T-helper 2 cell (primary cell): Measurements from ENCODE around the gene LHX8.
"Not testable (repeated sequence)": the region's sequence is repeated elsewhere in the genome, so short reads cannot be mapped to it uniquely, and the experiment has no call there.

Source experiments
- DNase-seq, 5 experiments: peaks; one replicate each; pipeline versions ENCODE4 v3.0.0 to v3.0.0-alpha.2; 2012 to 2022

LHX8 gene

DNA sequence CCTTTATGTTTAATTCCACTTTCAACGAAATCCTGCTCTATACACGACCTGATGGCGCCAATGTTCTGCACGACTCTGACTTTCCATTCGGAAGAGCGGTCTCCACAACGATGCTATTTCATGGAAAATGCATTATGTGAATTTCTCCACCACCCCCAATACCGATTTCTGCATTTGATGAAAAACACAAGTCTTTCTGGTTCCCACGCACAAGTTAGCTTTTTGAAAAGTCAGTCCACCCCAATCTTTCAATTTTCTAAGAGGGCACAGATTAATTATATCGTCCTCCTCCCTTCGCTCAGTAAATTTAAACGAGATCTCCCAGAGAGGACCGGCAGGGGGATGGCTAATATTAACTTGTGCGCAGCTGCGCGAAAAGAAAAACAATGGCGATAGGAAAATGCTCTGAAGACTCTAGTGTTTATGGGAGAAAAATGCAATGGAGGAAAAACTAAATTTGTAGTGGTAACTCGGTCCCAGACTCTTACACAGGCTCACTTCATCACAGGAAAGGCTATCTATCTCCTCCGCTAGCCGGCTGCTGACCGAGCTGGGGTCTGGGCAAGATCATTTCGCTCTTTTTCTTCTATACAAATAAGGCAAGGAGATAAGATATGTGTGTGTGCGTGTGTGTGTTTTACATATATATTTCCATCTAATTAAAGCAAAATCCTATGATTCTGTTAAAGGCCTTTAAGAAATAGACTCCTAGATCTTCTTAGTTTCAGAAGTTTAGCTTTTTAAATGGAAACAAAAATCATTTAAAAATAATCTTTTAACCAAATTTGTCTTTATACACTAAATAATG lies 1.2 kb upstream of the LHX8 start:
- DNase-seq, result no peak

- peak in 1 of 5 experiments; percentile 34 for DNase-seq
Observed at GRCh38 chr1:75134647-75135572, 722 bp downstream of the LHX8 start.

DNA sequence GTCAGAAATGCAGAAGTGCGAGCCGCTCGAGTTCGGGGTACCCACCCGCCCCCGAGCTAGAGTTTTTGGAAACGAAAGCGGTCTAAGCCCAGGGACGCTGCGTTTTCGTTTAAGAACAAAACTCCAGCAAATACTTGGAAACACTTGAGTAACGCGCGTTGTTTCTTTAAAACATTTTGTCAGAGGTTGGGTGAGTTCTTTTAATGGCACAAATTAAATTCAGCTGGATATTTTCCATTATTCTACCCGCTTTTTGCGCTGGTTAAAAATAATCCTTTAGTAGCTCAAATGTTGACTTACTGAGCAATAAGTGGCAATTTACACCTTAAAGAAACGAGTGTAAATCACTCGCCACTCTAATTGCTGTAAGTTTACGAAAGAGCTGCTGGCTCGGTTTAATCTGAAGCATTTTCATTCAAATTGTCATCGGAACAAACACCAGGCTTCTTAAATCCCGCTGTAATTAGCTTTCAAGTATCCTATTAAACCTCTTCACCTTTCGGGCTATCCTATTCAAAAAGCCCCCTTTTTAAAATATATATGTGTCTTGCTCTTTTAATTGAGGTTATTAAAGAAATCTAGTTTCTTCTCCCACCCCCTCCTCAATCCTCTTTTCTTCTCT lies 1.5 kb downstream of the LHX8 start:
- no peak for DNase-seq

- no peak for DNase-seq
Observed at GRCh38 chr1:75136195-75136815, 2.1 kb downstream of the LHX8 start.

DNA sequence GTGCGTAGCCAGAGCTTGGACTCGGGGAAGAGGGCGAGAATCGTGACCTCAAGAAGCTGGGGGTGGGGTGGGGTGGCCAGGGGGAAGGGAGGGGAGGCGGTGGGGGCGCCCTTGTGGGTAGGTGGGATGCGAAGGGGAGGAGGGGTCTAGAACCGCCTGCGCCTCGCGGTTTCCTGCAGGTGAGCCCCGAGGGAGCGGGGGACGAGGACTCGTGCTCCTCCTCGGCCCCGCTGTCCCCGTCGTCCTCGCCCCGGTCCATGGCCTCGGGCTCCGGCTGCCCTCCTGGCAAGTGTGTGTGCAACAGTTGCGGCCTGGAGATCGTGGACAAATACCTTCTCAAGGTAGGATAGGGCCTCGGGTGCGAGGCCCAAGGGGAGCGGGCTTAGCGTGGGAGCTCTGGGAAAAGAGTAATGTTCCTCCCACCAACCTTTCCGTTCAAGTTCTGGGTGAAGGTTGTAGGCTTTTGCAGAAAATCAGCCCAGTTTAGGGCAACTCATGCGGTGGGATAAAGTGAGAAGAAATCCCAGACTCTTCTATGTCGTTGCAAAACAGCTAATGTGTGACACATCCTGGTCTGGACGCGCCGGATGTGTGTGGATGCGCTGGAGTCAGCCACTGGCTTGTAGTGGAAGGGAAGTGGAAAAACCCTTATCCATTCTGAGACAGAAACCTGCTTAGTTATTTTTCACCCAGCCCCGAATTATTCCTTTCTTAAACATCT lies 2.9 kb downstream of the LHX8 start:
- DNase-seq, result no peak

DNA sequence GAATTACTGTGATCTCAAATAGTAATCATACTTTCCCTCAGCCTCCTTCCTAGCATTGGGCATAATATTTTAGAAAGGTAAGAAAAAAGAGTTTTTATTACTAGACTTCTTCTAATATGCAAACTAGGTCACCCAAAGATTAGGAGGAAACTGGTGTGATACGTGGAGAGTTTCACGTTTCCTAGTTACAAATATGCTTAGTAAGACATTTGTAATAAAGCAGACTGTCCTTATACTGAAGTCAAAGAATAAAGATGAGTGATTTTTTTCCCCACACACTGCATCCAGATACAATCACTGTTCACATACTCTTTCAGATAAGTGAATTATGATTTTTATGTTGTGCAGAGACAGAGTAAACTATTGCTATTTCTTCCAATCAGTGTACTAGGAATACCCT lies 17.9 kb downstream of the LHX8 start:
- DNase-seq, result no peak

DNA sequence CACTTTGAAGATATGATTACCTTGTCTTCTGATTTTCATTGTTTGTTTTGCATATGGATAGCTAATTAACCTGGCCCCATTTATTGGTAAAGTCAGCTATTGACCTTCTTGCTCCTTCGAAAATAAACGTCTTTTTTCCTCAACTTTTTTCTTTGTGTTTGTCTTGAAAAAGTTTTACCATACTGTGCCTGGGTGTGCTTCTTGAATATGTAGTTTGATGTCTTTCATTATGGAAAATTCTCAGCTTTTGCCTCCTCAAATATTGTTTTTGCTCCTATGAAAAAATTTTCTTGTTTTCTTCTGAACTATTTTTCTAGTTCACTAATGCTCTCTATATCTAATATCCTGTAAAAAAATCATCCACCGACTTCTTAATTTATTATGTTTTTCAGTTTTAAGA lies 25.0 kb downstream of the LHX8 start:
- DNase-seq, result no peak

DNA sequence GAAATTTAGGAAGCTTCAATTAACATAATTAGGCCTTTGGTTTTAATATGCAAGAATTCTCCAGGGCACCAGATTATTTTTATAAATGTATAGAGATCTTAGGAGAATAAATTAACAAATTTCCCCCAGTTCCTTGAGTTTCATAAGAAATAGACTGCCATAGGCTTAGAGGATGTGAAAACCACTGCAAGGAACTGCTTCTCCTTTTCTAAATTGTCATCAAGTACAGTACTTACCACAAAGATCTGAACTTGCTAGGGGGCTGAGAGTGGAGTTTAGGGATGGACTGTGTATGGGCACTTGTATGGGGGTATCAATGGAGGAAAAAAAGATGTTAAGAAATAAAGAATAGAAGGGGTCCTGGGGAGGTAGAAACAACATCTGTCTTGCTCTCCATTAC lies 31.1 kb downstream of the LHX8 start:
- DNase-seq, result no peak

DNA sequence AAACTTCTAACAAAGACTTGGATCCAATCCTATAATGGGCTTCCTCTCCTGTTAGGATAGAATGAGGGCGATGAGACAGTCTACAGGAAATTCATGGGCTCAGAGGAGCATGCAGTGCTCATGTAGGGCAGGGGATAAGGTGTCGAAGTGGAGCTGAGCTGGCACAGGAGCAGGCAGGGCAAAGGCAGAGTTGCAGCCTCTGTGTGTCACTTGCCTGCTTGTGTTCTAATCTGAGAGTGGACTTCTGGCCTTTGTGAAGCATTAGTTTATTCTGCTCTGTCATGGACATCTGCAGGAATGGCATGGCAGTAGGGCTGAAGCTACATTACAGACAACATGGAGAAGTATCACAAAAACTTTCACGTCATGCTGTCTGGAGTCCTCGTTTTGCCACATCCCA lies 32.6 kb downstream of the LHX8 start:
- no peak for DNase-seq

DNA sequence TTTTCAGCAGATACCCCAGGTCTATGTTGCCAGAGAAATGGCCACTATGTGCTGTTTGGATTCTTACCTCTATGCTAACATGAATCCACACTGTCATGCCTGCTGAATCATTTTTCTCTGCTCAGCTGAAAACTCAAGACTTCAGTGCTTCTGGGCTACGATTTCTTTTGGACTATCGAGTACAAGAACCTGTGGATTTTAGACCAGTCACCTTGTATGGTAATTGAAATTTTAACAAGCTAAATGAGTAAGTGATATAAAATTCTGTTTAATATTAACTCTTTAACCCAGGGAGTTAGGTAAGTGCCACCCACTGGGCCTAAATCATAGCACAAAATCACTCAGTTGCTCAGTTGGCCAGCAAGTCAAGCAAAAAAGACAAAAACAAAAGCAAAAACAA lies 35.8 kb downstream of the LHX8 start:
- DNase-seq, result no peak

- DNase-seq, result no peak
Observed at GRCh38 chr1:75170981-75171380, 36.8 kb downstream of the LHX8 start.

DNA sequence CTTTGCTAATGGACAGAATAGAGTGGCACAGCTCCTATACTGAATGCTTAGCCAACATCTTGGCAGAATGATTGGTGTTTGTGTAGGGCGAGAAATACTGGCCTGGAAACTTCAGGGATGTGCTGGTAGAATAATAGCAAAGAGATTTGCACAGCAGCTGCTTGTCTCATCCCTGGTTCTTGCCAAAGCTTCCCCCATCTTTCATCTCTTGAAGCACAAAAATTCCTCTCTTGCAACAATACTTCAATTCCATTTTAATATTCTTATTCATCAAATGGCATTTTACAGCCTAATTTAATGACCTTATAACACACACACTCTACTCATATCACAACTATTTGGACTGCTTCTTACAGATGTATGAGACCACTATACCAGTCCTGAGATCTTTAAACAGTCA lies 37.7 kb downstream of the LHX8 start:
- DNase-seq, result no peak

DNA sequence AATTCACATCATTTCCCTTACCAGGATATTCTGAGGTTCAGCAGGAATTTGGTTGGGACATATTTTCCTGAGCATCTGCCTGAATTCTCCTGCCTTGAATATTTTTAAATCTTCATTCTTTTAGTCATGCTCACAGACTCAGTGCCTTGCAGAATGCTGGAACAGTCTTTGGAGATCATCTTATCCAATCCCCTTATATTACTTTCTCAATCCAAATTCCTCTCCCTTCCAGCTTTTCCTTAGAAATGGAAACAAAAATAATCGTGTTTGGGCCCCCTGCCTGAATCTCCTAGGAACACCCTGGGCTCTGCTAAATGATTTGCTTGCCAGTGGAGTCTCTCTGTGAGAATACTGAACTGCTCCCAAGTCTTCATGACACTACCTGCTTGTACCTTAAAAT lies 38.4 kb downstream of the LHX8 start:
- no peak for DNase-seq

DNA sequence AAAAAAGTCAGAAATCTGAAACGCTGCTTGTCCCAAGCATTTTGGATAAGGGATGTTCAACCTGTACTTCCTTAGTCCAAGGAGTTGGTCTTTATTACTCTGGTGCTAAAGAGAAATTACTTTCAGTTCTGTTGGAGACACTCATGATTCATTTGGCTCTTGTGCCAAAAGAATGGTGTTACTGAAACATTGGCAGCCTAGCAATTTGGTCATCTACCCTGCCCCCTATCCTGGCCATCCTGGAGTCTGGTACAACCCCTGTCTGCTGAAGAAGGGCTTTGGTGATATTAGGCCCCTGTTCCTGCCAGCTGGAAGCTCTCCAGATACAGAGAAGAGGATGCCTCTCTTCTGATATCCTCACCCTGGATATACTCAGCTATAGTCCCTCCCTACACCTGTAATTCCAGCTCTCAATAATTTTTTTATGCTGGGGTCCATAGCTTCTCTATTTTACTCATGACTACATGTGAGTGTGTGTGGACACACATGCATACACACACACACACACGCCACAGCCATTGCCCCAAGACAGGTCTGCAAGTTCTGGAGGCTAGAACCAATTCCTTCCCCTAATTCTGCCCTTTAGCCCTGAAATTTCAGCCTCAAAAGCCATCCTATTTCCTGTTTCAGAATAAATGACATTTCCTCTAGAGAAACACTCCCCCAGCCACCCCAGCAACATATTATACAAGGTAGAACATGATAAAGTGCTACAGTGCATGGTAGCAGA lies 40.0 kb downstream of the LHX8 start:
- no peak for DNase-seq

DNA sequence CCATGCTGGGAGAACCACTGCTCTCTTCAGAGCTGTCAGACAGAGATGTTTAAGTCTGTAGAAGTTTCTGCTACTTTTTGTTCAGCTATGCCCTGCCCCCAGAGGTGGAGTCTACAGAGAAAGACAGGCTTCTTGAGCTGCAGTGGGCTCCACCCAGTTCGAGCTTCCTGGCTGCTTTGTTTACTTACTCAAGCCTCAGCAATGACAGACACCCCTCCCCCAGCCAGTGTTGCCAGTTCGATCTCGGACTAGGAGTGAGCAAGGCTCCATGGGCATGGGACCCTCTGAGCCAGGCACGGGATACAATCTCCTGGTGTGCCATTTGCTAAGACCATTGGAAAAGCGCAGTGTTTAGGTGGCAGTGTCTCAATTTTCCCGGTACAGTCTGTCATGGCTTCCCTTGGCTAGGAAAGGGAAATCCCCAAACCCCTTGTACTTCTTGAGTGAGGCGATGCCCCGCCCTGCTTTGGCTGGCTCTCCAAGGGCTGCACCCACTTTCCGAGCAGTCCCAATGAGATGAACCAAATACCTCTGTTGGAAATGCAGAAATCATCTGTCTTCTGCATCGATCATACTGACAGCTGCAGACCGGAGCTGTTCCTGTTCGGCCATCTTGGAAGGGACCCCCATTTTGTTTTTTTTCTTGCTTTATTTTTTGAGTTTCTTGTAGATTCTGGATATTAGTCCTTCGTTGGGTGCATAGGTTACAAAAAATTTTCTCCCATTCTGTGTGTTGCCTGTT lies 47.2 kb downstream of the LHX8 start:
- not testable (repeated sequence) for DNase-seq

DNA sequence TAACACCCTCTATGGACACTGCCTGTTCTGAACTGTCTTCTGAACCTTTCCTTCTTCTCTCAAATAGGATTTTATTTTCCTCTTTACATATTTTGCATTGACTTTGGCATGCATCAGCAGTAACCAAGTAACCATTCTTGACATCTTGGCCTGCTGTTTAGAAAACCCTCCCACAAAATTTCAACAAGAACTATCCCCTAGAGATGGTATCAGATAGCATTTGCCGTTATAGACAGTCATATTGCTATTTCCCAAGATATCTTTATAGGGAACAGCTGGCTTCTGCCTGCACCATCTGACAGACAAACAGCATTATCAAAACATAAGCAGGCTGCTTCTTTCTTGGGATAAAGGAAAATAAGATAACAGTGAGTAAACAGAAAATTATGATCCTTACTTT lies 54.7 kb downstream of the LHX8 start:
- DNase-seq, result no peak

- no peak for DNase-seq
Observed at GRCh38 chr1:75198163-75198562, 64.0 kb downstream of the LHX8 start.

DNA sequence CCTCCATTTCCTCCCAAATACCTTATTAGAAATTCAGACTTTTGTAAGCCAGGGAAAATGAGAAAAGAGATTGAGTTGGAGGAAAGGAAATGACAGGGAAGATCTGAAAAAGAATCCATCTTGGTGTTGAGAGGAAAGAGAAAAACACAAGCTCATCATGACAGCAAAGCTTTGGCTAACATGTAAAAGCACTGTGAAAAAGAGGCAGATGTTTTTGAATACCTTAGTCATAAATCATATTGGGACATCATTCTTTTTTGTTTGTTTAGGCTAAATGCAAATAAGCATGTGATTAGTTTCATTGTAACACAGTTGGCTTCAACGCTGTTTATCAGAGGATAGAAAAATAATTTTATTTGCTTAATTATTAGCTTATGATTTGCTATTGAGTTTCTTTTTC lies 64.6 kb downstream of the LHX8 start:
- no peak for DNase-seq

DNA sequence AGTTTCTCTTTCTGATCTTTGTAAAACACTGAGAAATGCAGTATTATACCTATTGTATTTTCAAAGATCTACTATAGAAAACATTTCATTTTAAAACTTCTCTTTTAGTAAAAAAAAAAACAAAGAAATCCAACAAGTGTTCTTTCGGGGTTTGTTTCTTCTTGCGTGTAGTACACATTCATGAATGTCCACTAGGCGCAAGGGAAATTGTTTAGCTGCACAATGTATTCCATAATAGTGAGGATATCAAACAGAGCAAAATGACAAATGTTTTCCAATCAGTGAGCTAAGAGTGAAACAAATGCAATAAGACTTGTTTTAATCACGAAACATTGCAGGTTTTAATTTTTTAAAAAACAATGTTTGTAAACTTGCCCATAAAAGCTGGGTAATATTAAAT lies 68.6 kb downstream of the LHX8 start:
- DNase-seq, result no peak

GRCh38 chr1:75203415-75204277 lies 69.5 kb downstream of the LHX8 start:
- DNase-seq, result peak in 1 of 5 experiments; percentile 12
